ENCODE results near the gene NPHP4.
A peak's percentile ranks its signal among the peaks of the same experiment; 100 is the strongest.

NPHP4 gene

DNA sequence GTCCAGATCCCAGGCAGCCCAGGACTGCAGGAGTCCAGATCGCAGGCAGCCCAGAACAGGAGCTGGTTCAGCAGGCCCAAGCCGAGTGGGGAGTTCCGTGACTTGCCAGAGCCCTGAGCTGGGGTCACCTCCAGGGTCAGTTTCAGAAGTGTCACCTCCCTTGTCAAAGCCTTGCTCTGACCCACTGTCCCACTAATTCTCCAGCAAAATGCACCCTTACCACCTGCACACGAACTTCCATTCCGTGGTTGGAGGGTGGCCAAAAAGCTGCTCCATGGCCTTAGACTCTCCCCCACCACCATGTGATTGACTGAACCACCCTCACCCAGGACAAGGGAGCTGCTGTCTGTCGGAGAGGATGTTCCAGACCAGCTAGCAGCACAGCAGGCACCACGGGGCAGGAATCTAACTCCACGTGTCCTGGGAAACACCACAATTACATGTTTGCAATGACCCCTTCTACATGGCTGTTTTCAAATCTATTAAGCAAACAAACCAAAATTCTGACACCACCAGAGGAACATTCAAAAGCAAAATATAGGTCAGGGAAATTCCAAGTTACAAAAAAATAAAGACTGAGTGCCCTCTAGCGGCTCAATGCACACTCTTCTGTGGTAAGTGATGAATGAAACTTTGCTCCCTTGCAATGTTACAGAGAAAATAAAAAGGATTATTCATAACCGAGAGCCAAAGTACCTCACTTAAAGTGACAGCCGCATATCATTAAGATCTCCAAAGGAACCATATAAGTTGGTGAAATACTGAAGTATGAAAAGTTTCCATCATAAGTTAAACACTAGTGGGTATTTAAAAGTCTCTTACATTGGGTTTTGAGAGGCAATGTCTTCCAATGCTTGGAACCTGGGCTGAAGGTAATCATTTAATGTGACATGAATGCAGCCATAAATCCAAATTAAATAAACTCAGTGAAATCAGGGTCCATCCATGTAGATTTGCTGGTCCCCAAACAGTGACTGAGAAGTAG lies 76.3 kb downstream of the NPHP4 start:
- no peaks in the 10 kb centered on the region for H3K9me3 Mint-ChIP-seq
- peaks cover 7% of the 10 kb centered on the region for H3K4me1 Mint-ChIP-seq
- DNase-seq, result peak in 1 of 2 donors; percentile 5
- H3K27me3 Mint-ChIP-seq, result no peaks in the 10 kb centered on the region
- H3K4me3 Mint-ChIP-seq, result no peak overlapping the region
- H3K27ac Mint-ChIP-seq, result peak overlapping the region; percentile 53 to 64
- peak; percentile 78 for ATAC-seq

- H3K4me3 Mint-ChIP-seq, result no peak overlapping the region
- no peak for ATAC-seq
- no peaks in the 10 kb centered on the region for H3K27me3 Mint-ChIP-seq
- H3K9me3 Mint-ChIP-seq, result no peaks in the 10 kb centered on the region
- no peak for DNase-seq
- peak overlapping the region in 1 of 2 donors; percentile 87 for H3K27ac Mint-ChIP-seq
- H3K4me1 Mint-ChIP-seq, result peaks cover 7% of the 10 kb centered on the region
Measured at GRCh38 chr1:5914676-5915365, 77.4 kb downstream of the NPHP4 start.

- no peaks in the 10 kb centered on the region for H3K27me3 Mint-ChIP-seq
- H3K4me1 Mint-ChIP-seq, result peaks cover 7% of the 10 kb centered on the region
- peak overlapping the region in 1 of 2 donors; percentile 3 for H3K27ac Mint-ChIP-seq
- ATAC-seq (no peak), DNase-seq (no peak)
- H3K9me3 Mint-ChIP-seq, result no peaks in the 10 kb centered on the region
- H3K4me3 Mint-ChIP-seq, result no peak overlapping the region
Measured at GRCh38 chr1:5913876-5914275, 78.3 kb downstream of the NPHP4 start.

DNA sequence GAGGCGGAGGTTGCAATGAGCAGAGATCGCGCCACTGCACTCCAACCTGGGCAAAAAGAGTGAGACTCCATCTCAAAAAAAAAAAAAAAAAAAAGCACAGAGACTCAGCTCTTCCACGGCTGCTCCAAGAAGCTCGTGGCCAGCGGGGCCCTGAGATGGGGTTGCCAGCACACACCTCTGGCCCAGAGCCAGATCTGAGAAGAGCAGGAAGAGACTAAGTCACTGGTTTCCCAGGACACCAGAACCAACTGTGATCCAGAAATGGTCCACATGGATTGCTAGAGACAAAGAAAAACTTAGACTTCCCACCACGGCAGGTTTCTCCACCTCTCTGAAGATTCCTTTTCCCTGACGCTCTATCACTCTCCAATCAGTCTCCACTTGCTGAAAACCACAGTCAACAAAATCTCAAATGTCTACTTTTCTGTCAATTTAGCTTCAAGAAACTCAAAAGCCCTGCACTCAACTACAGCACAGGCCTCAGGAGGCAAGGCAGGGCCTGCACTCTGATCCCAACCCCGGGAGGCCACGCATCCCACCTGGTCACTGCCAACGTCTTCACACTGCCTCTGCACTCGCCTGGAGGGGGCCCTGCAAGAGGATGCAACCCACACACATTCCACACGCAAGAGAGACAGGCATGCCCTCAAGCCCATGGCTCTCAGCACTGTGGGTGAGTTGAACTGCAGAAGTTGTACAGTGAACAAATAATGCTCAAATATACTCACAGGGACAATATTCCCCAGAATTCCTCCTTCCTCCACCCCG lies 79.0 kb downstream of the NPHP4 start:
- DNase-seq, result no peak
- Mint-ChIP-seq H3K9me3 (no peaks in the 10 kb centered on the region), H3K4me1 (peaks cover 7% of the 10 kb centered on the region), H3K27me3 (no peaks in the 10 kb centered on the region), H3K4me3 (no peak overlapping the region), H3K27ac (peak overlapping the region in 1 of 2 donors; percentile 67)
- no peak for ATAC-seq

DNA sequence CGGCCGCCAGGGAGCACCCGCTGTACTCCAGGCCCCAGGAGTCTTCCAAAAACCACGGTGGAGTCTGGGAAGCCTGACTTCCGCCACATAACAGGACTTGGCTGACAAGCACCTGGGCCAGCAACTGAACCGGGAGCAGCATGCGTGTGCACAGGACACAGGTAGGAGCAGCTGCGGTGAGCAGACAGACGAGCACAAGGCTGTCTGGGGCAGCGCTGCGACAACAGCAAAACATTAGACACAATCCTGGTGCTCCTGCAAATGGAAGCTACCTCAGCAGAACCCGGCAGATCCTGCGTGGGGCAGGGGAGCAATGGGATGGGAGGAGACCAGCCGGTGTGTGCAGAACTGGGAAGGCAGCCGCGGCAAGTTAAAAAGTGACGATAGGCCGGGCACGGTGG lies 80.4 kb downstream of the NPHP4 start:
- no peak for ATAC-seq
- Mint-ChIP-seq H3K27me3 (no peaks in the 10 kb centered on the region), H3K9me3 (no peaks in the 10 kb centered on the region), H3K4me1 (peaks cover 7% of the 10 kb centered on the region), H3K27ac (peak overlapping the region in 1 of 2 donors; percentile 88), H3K4me3 (no peak overlapping the region)
- DNase-seq, result no peak

GRCh38 chr1:5911157-5911556 lies 81.1 kb downstream of the NPHP4 start:
- DNase-seq (no peak), ATAC-seq (no peak)
- Mint-ChIP-seq H3K27ac (no peak overlapping the region), H3K4me3 (no peak overlapping the region), H3K9me3 (no peaks in the 10 kb centered on the region), H3K4me1 (peaks cover 7% of the 10 kb centered on the region), H3K27me3 (no peaks in the 10 kb centered on the region)

DNA sequence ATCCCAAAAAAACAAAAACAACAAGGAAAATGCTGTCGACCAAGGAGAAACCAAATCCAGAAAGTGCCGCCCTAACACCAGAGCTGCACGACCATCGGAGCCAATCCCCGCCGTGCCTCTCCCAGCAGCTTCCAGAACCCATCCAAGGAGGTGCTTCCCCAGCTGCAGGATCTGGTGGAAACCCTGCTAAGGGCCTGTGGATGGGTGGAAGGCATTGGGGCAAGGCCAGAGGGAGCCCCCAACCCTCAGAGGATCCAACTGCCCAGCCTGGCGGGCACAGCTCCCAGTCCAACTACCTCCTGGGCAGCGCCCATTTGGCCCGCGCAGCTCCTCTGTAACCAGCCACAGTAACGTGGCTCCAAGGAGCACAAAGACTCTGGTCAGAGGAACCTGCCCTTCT lies 81.6 kb downstream of the NPHP4 start:
- no peaks in the 10 kb centered on the region for H3K9me3 Mint-ChIP-seq
- no peaks in the 10 kb centered on the region for H3K27me3 Mint-ChIP-seq
- DNase-seq, result no peak
- H3K4me1 Mint-ChIP-seq, result peaks cover 2% of the 10 kb centered on the region
- no peak overlapping the region for H3K27ac Mint-ChIP-seq
- no peak for ATAC-seq
- H3K4me3 Mint-ChIP-seq, result no peak overlapping the region

GRCh38 chr1:5910276-5910620 lies 82.0 kb downstream of the NPHP4 start:
- Mint-ChIP-seq H3K9me3 (no peaks in the 10 kb centered on the region), H3K27me3 (no peaks in the 10 kb centered on the region), H3K4me1 (no peaks in the 10 kb centered on the region), H3K27ac (no peak overlapping the region), H3K4me3 (no peak overlapping the region)
- no peak for DNase-seq
- no peak for ATAC-seq

GRCh38 chr1:5909576-5910275 lies 82.5 kb downstream of the NPHP4 start:
- ATAC-seq (no peak), DNase-seq (no peak)
- H3K4me1 Mint-ChIP-seq, result no peaks in the 10 kb centered on the region
- H3K9me3 Mint-ChIP-seq, result no peaks in the 10 kb centered on the region
- H3K27ac Mint-ChIP-seq, result no peak overlapping the region
- H3K27me3 Mint-ChIP-seq, result no peaks in the 10 kb centered on the region
- no peak overlapping the region for H3K4me3 Mint-ChIP-seq

GRCh38 chr1:5908461-5909375 lies 83.5 kb downstream of the NPHP4 start:
- DNase-seq (no peak), ATAC-seq (no peak)
- no peak overlapping the region for H3K27ac Mint-ChIP-seq
- H3K27me3 Mint-ChIP-seq, result no peaks in the 10 kb centered on the region
- H3K4me1 Mint-ChIP-seq, result no peaks in the 10 kb centered on the region
- H3K9me3 Mint-ChIP-seq, result no peaks in the 10 kb centered on the region
- no peak overlapping the region for H3K4me3 Mint-ChIP-seq

GRCh38 chr1:5907966-5908365 lies 84.3 kb downstream of the NPHP4 start:
- H3K9me3 Mint-ChIP-seq, result no peaks in the 10 kb centered on the region
- no peak overlapping the region for H3K4me3 Mint-ChIP-seq
- ATAC-seq (no peak), DNase-seq (no peak)
- no peak overlapping the region for H3K27ac Mint-ChIP-seq
- H3K27me3 Mint-ChIP-seq, result no peaks in the 10 kb centered on the region
- H3K4me1 Mint-ChIP-seq, result no peaks in the 10 kb centered on the region

DNA sequence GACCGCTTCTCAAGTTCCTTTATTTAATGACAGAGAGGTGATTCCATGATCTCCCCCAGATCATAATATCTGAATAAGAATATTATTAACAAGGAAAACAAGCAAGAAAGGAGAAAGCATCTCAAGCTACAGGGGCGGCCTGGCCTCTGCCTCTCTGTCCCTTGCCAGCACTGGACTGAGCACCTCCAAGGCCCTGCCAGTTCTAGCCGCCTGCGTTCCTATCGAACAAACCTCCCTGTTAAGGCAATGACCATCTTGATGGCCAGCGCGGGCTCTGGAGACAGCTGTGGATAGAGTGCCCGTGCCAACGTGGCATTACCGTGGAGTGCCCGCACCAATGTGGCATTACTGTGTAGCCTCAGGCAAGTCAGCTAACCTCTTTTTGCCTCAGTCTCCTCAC lies 84.8 kb downstream of the NPHP4 start:
- Mint-ChIP-seq H3K4me3 (no peak overlapping the region), H3K4me1 (no peaks in the 10 kb centered on the region), H3K27ac (no peak overlapping the region), H3K27me3 (no peaks in the 10 kb centered on the region), H3K9me3 (no peaks in the 10 kb centered on the region)
- DNase-seq (no peak), ATAC-seq (no peak)

- no peak for DNase-seq
- no peak for ATAC-seq
- Mint-ChIP-seq H3K4me1 (no peaks in the 10 kb centered on the region), H3K9me3 (no peaks in the 10 kb centered on the region), H3K4me3 (no peak overlapping the region), H3K27ac (peak overlapping the region in 1 of 2 donors; percentile 74), H3K27me3 (no peaks in the 10 kb centered on the region)
Measured at GRCh38 chr1:5906966-5907365, 85.3 kb downstream of the NPHP4 start.

DNA sequence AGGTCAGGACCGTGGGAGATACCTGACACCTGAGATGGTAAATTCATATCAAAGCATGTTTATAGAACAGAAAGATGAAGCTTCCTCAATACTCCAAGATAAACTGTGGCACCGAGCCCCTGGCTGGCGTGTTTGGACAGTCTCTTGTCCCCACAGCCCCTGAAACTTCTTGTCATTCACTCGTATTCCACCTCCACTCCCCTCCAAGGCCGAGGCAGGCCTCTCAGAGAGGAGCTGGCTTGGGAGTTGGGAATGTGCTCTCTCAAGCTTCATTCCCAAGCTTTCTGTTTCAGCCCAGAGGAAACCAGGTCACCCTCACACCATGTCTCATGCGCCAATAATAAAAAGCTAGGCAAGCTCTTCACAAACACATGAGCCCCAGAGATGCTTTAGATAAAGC lies 86.1 kb downstream of the NPHP4 start:
- no peak for ATAC-seq
- Mint-ChIP-seq H3K4me3 (no peak overlapping the region), H3K27me3 (no peaks in the 10 kb centered on the region)

More for the DNA sequence above, 86.1 kb downstream of the NPHP4 start:
- no peaks in the 10 kb centered on the region for H3K4me1 Mint-ChIP-seq
- no peak for DNase-seq
- no peaks in the 10 kb centered on the region for H3K9me3 Mint-ChIP-seq
- H3K27ac Mint-ChIP-seq, result no peak overlapping the region

Data from stimulated activated naive CD8-positive, alpha-beta T cell treated with anti-CD3 and anti-CD28 coated beads, Interleukin-15, amount 100 ng/mL, for 72 hours (primary cell).